HG03175 (cell line): ENCODE results near the gene C2orf81.

Experiments
- ATAC-seq: cut with Tn5 transposase; IDR thresholded peaks from one replicate; pipeline ENCODE4 v1.9.1; 2021; ENCODE audit warnings: mild to moderate bottlenecking, moderate library complexity; ENCODE audit not compliant: unreplicated experiment

The C2orf81 gene

DNA sequence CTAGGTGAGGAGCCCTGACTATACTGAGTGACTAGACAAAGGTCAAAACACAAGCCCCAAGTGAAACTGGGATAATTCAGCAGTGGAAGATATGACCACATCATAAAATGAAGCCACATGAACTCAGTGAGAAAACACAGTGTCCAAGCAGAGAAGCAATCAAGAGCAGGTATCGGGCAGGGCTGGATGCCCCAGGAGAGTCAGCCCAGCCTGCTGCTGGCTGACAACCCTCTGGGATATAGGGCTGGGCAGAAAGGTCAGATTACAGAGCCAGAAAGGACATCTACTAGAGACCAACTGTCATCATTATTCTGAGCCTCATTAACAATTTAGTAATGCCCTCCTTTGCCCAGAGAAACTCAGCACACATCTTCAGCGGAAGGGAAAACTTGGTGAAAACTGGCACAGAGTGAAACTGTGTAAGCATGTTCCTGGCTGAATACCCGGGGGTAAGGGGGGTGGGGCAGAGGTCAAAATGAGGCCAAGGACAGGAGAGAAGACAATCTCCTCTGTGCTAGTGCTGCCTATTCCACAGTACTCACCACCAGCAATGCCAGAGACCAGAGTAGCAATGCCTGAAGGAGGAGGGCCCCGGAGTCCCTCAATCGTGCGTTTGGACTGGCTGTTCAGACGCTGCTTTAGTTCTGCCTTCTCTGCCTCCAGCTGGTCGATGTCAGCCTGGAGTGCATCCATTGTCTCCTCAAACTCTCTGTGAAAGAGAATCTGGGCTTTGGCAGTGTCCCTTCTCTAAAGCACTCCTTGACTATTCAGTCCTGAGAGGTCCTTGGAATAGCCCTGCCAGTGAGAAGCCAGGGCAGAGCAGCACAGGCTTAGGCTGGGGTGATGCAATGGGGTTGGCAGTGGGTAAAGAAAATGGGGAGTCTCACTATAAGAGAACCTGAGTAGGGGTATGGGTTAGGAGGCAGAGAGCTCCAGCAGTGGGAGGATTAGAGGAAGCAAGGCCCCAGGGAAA is 56.6 kb downstream of the C2orf81 start:
- no peak for ATAC-seq
